HepG2 (cell line): ENCODE results near the gene RAB33A. TPM values are rescaled to one million over a fixed set of nuclear protein-coding genes. Genes with fewer than 3 reads are reported as not detected.

Experiments
- ATAC-seq: fragments of 200-7000 bp; cut with Tn5 transposase; 3 replicates; pipeline ENCODE4 v1.9.1; 2020; ENCODE audit warnings: mild to moderate bottlenecking, moderate library complexity
- BruUV-seq: library from RNA; stranded (reverse); fragments of 400-500 nt; replicated peaks from 2 replicates; lab custom pipeline; 2021; lab: Mats Ljungman, UMichigan
- CTCF ChIA-PET: fragments of 300-600 bp; formaldehyde crosslinking; extraction: SDS; loops from one replicate; lab custom pipeline; 2021; ENCODE audit warnings: low total read pairs, inconsistent platforms, low intra/inter-chr PET ratio; lab: Yijun Ruan, JAX
- POLR2A ChIA-PET: fragments of 350-600 bp; sonication (Branson Sonifier 250); formaldehyde crosslinking; loops from one replicate; lab custom pipeline; 2020; ENCODE audit warnings: antibody characterized with exemption, inconsistent platforms; lab: Yijun Ruan, JAX
- DNase-seq: peaks from one replicate; pipeline ENCODE4 v3.0.0-alpha.2; 2015; ENCODE audit warnings: low spot score
- FAIRE-seq: peaks from 3 replicates; lab custom pipeline; 2011; peaks lifted over from hg19 to GRCh38; lab: Jason Lieb, UNC
- H2AFZ ChIP-seq: one replicate; pipeline ENCODE4 v1.6.1; 2011; ENCODE audit warnings: low read length, inconsistent platforms
- H3K27ac ChIP-seq: fragments of 300-600 bp; 3 replicates; pipeline ENCODE4 v1.8.0; 2011; ENCODE audit warnings: mixed run types, mild to moderate bottlenecking, mixed read lengths, low read length, inconsistent platforms; ENCODE audit not compliant: insufficient read depth; ENCODE audit errors: extremely low read length
- H3K27me3 ChIP-seq, 2 experiments: fragments of 200-600 bp in 1 of 2; 2 replicates in 1 of 2; 3 replicates in 1 of 2; pipeline versions ENCODE4 v1.6.0 to v1.8.0; 2011; ENCODE audit warnings: low read length in 2 of 2, mild to moderate bottlenecking in 2 of 2, moderate library complexity in 2 of 2, inconsistent platforms in 1 of 2; ENCODE audit not compliant: insufficient read depth in 2 of 2, control insufficient read depth in 1 of 2
- H3K36me3 ChIP-seq, 2 experiments: fragments of 200-600 bp in 1 of 2; replicated peaks in 1 of 2; 2 replicates in 1 of 2; 3 replicates in 1 of 2; pipeline versions ENCODE4 v1.5.1 to v1.8.0; 2011; ENCODE audit warnings: low read length in 2 of 2, inconsistent platforms in 1 of 2; ENCODE audit not compliant: insufficient read depth in 2 of 2, control insufficient read depth in 1 of 2
- H3K4me1 ChIP-seq: 2 replicates; pipeline ENCODE4 v1.5.1; 2012; ENCODE audit warnings: low read length, inconsistent platforms; ENCODE audit not compliant: insufficient read depth
- H3K4me2 ChIP-seq: 2 replicates; pipeline ENCODE4 v1.6.0; 2011; ENCODE audit warnings: low read depth, low read length, inconsistent platforms
- H3K4me3 ChIP-seq, 3 experiments: fragments of 200-600 bp in 1 of 3; sonication (generic), shearing (Covaris generic) in 1 of 3; replicated peaks in 1 of 3; 2 replicates each; pipeline ENCODE4 v1.5.1; 2011 to 2016; ENCODE audit warnings: low read length in 3 of 3, inconsistent platforms in 2 of 3, low read depth in 2 of 3, mild to moderate bottlenecking in 2 of 3, control low read depth in 1 of 3, mixed read lengths in 1 of 3; ENCODE audit not compliant: insufficient read depth in 1 of 3
- H3K79me2 ChIP-seq: one replicate; pipeline ENCODE4 v1.6.1; 2011; ENCODE audit warnings: low read length, inconsistent platforms; ENCODE audit not compliant: insufficient read depth
- H3K9ac ChIP-seq: 2 replicates; pipeline ENCODE4 v1.6.0; 2011; ENCODE audit warnings: mild to moderate bottlenecking, low read depth, low read length, inconsistent platforms; ENCODE audit not compliant: insufficient read depth
- H3K9me3 ChIP-seq: 2 replicates; pipeline ENCODE4 v1.5.1; 2012; ENCODE audit warnings: mild to moderate bottlenecking, low read length
- H4K20me1 ChIP-seq: 2 replicates; pipeline ENCODE4 v1.6.0; 2011; ENCODE audit warnings: inconsistent platforms, mild to moderate bottlenecking, low read length, moderate library complexity; ENCODE audit not compliant: insufficient read depth
- HBP1 ChIP-seq: IDR thresholded peaks from 2 replicates; pipeline ENCODE4 v1.6.1; 2016; ENCODE audit warnings: low read depth, control low read depth
- KIAA2018 ChIP-seq: sonication (generic); formaldehyde crosslinking; IDR thresholded peaks from 2 replicates; pipeline ENCODE4 v1.5.0; 2020; ENCODE audit warnings: mild to moderate bottlenecking, missing genetic modification reagents, borderline replicate concordance
- MAFK ChIP-seq, 2 experiments: IDR thresholded peaks in 1 of 2; conservative IDR thresholded peaks in 1 of 2; 2 replicates each; pipeline ENCODE4 v1.6.1; 2011; ENCODE audit warnings: improper control_type of control experiment in 2 of 2, low read length in 2 of 2
- NFATC3 ChIP-seq: sonication (generic); formaldehyde crosslinking; IDR thresholded peaks from 2 replicates; pipeline ENCODE4 v1.5.1; 2020; ENCODE audit warnings: mild to moderate bottlenecking, missing genetic modification reagents
- NPAS2 ChIP-seq: sonication (generic); formaldehyde crosslinking; IDR thresholded peaks from 2 replicates; pipeline ENCODE4 v1.8.0; 2022; ENCODE audit warnings: mild to moderate bottlenecking, missing genetic modification reagents, borderline replicate concordance
- SETDB1 ChIP-seq: sonication (generic); formaldehyde crosslinking; IDR thresholded peaks from 2 replicates; pipeline ENCODE4 v1.5.1; 2020; ENCODE audit warnings: missing genetic modification reagents, mild to moderate bottlenecking, borderline replicate concordance
- SMYD3 ChIP-seq: sonication (generic); formaldehyde crosslinking; IDR thresholded peaks from 2 replicates; pipeline ENCODE4 v1.8.1; 2023; ENCODE audit warnings: mild to moderate bottlenecking, missing genetic modification reagents
- USF2 ChIP-seq, 2 experiments: sonication (generic) in 1 of 2; formaldehyde crosslinking in 1 of 2; IDR thresholded peaks; 2 replicates each; pipeline versions ENCODE4 v1.5.1 to v1.6.1; 2011 to 2020; ENCODE audit warnings: borderline replicate concordance in 1 of 2, low read depth in 1 of 2, low read length in 1 of 2, mild to moderate bottlenecking in 1 of 2, missing genetic modification reagents in 1 of 2, moderate library complexity in 1 of 2
- ZNF121 ChIP-seq: sonication (generic); formaldehyde crosslinking; IDR thresholded peaks from 2 replicates; pipeline ENCODE4 v1.5.0; 2020; ENCODE audit warnings: mild to moderate bottlenecking, missing genetic modification reagents
- ZNF878 ChIP-seq: sonication (generic); formaldehyde crosslinking; IDR thresholded peaks from 2 replicates; pipeline ENCODE4 v1.8.1; 2023; ENCODE audit warnings: mild to moderate bottlenecking, missing genetic modification reagents, moderate library complexity
- WGBS: methylation state at CpG from one replicate; pipeline ENCODE4 v1.1.6; 2017; ENCODE audit warnings: low lambda C conversion rate; 5-methylcytosine and 5-hydroxymethylcytosine counted together
- in situ Hi-C: cut with HindIII; loops from 2 replicates; pipeline ENCODE4 v1.10.0; 2017; ENCODE audit warnings: low pct_unique_long_range_greater_than_20kb; ENCODE audit not compliant: extremely low pct_ligation_motif_present
- intact Hi-C: fragments of 100-400 bp; cut with micrococcal nuclease; formaldehyde crosslinking; loops from one replicate; pipeline ENCODE4 v1.10.0; 2022; ENCODE audit not compliant: unreplicated experiment
- polyA plus RNA-seq, 8 experiments: library from polyadenylated mRNA; depleted of rRNA in 3 of 8; stranded (reverse) in 7 of 8; unstranded in 1 of 8; fragments of >200 nt; fragmentation: Illumina TruSeq in 4 of 8; extraction: Trizol in 4 of 8; gene quantifications; 2 replicates each; pipeline versions ENCODE4 v1.2.1 to v1.2.3, GENCODE V29; 2011 to 2016; ENCODE audit warnings: low read depth in 4 of 8, missing spikeins in 1 of 8, mixed read lengths in 1 of 8; ENCODE audit not compliant: insufficient read depth in 1 of 8
- total RNA-seq, 5 experiments: library from RNA; depleted of rRNA; stranded (reverse); fragments of >200 nt; fragmentation: Illumina TruSeq; extraction: Trizol; gene quantifications; 2 replicates each; pipeline ENCODE4 v1.2.3, GENCODE V29; 2016; ENCODE audit warnings: low read depth in 1 of 5

Gene RAB33A
- total and polyA plus RNA-seq, 2 of the 13 experiments (the other 11 are each of a cell fraction or from before 2014, with no cell fraction given), result 0.26 TPM; not detected in 1

GRCh38 chrX:130158311-130158710, 13.5 kb upstream of the RAB33A start (continued):
- TF ChIP-seq HBP1 (CRISPR knock-in tag), result no peak
- TF ChIP-seq ZNF878 (CRISPR knock-in tag), result no peak
- no peak for TF ChIP-seq SMYD3 (CRISPR knock-in tag)

- Histone ChIP-seq H3K27me3 (no peaks in the 10 kb centered on the region), H3K36me3 (no peaks in the 10 kb centered on the region), H2AFZ (no peak overlapping the region), H3K27ac (no peak overlapping the region), H3K79me2 (peaks cover 27% of the 10 kb centered on the region), H3K4me3 (no peak overlapping the region), H3K9ac (no peak overlapping the region), H3K9me3 (no peaks in the 10 kb centered on the region), H3K4me2 (no peak overlapping the region), H3K4me1 (peaks cover 33% of the 10 kb centered on the region), H4K20me1 (no peaks in the 10 kb centered on the region)
- POLR2A ChIA-PET, result no interaction called here
- DNase-seq (no peak), FAIRE-seq (no peak), ATAC-seq (no peak)
- no TSS peak for BruUV-seq
- TF ChIP-seq SETDB1, result no peak
- no peak for TF ChIP-seq MAFK (conservative IDR thresholded peaks at IDR 0.05 in 1 of 2, IDR thresholded peaks at IDR 0.05 in 1 of 2; ENCODE audit: low read length in 2 of 2)
- TF ChIP-seq ZNF121, result no peak
- no peak for TF ChIP-seq NFATC3 (CRISPR knock-in tag)
- TF ChIP-seq KIAA2018, result no peak
- TF ChIP-seq NPAS2, result no peak
- TF ChIP-seq USF2 (IDR thresholded peaks at IDR 0.05; ENCODE audit: low read depth, low read length), result no peak
- TF ChIP-seq USF2 (CRISPR knock-in tag; IDR thresholded peaks at IDR 0.05; ENCODE audit: borderline replicate concordance), result no peak
- CTCF ChIA-PET, result no interaction called here
- in situ Hi-C loops, result no loop called here
- 78% methylated on average over 4 of the region's 4 CpGs for WGBS
- intact Hi-C loops, result no loop called here
These were observed 12.0 kb upstream of the RAB33A start for GRCh38 chrX:130159776-130160175.
